Keratinocyte (primary cell): ENCODE data around the gene SKAP1. TPM values are rescaled to one million over a fixed set of nuclear protein-coding genes. Genes with fewer than 3 reads are reported as not detected.

Experiments used
- DNase-seq: peaks from one replicate; pipeline ENCODE4 v3.0.0-alpha.2; 2011; ENCODE audit warnings: low read depth, missing footprints, low spot score
- FAIRE-seq: peaks from 2 replicates; lab custom pipeline; 2011; peaks lifted over from hg19 to GRCh38; lab: Jason Lieb, UNC
- H2AFZ ChIP-seq: 2 replicates; pipeline ENCODE4 v1.6.0; 2012; ENCODE audit warnings: low read length, control low read depth, inconsistent platforms; ENCODE audit not compliant: control insufficient read depth
- H3K27ac ChIP-seq: 2 replicates; pipeline ENCODE4 v1.5.1; 2011; ENCODE audit warnings: low read length; ENCODE audit not compliant: control insufficient read depth, insufficient read depth
- H3K27me3 ChIP-seq: 3 replicates; pipeline ENCODE4 v1.6.0; 2011; ENCODE audit warnings: low read length; ENCODE audit not compliant: control insufficient read depth, insufficient read depth; ENCODE audit errors: extremely low read depth
- H3K36me3 ChIP-seq, 2 experiments: 2 replicates in 1 of 2; 3 replicates in 1 of 2; pipeline ENCODE4 v1.5.1; 2011; ENCODE audit warnings: low read length in 2 of 2, mild to moderate bottlenecking in 1 of 2; ENCODE audit not compliant: control insufficient read depth in 2 of 2, insufficient read depth in 2 of 2; ENCODE audit errors: extremely low read depth in 1 of 2
- H3K4me1 ChIP-seq: 3 replicates; pipeline ENCODE4 v1.5.1; 2011; ENCODE audit warnings: low read length; ENCODE audit not compliant: control insufficient read depth, insufficient read depth; ENCODE audit errors: extremely low read depth
- H3K4me2 ChIP-seq: 3 replicates; pipeline ENCODE4 v1.6.0; 2011; ENCODE audit warnings: low read depth, low read length; ENCODE audit not compliant: control insufficient read depth, insufficient read depth; ENCODE audit errors: extremely low read depth
- H3K4me3 ChIP-seq, 3 experiments: fragments of 200-600 bp in 1 of 3; sonication (generic) in 1 of 3; 2 replicates in 2 of 3; 3 replicates in 1 of 3; pipeline ENCODE4 v1.5.1; 2011 to 2016; ENCODE audit warnings: low read length in 3 of 3, mild to moderate bottlenecking in 3 of 3, control low read depth in 2 of 3, inconsistent platforms in 1 of 3, low read depth in 1 of 3, mixed read lengths in 1 of 3, mixed run types in 1 of 3, moderate library complexity in 1 of 3; ENCODE audit not compliant: control insufficient read depth in 2 of 3, insufficient read depth in 2 of 3; ENCODE audit errors: extremely low read depth in 1 of 3
- H3K79me2 ChIP-seq: 2 replicates; pipeline ENCODE4 v1.6.0; 2012; ENCODE audit warnings: low read length; ENCODE audit not compliant: control insufficient read depth, insufficient read depth
- H3K9ac ChIP-seq: 3 replicates; pipeline ENCODE4 v1.6.0; 2011; ENCODE audit warnings: low read length; ENCODE audit not compliant: control insufficient read depth, insufficient read depth; ENCODE audit errors: extremely low read depth
- H3K9me1 ChIP-seq: 3 replicates; pipeline ENCODE4 v1.6.0; 2011; ENCODE audit warnings: low read length; ENCODE audit not compliant: control insufficient read depth, insufficient read depth; ENCODE audit errors: extremely low read depth
- H3K9me3 ChIP-seq: 2 replicates; pipeline ENCODE4 v1.5.1; 2012; ENCODE audit warnings: low read depth, low read length; ENCODE audit not compliant: control insufficient read depth
- H4K20me1 ChIP-seq: 3 replicates; pipeline ENCODE4 v1.6.0; 2011; ENCODE audit warnings: low read length; ENCODE audit not compliant: control insufficient read depth, insufficient read depth; ENCODE audit errors: extremely low read depth
- EZH2 ChIP-seq: IDR thresholded peaks from one replicate; pipeline ENCODE4 v1.6.1; 2012; ENCODE audit warnings: inconsistent platforms, mild to moderate bottlenecking, low read length, moderate library complexity
- dilution Hi-C: fragments of 300-500 bp; cut with MboI; formaldehyde crosslinking; loops from one replicate; pipeline ENCODE4 v1.7.0; 2020; ENCODE audit warnings: low sequenced_read_pairs; ENCODE audit not compliant: extremely low pct_ligation_motif_present
- polyA plus RNA-seq, 5 experiments: library from polyadenylated mRNA; depleted of rRNA in 3 of 5; stranded (reverse) in 3 of 5; stranded (forward) in 1 of 5; unstranded in 1 of 5; fragments of >200 nt; gene quantifications; 1 replicate in 1 of 5; 2 replicates in 3 of 5; 3 replicates in 1 of 5; pipeline versions ENCODE4 v1.2.1 to v1.2.3, GENCODE V29; 2011 to 2012; ENCODE audit warnings: missing spikeins in 2 of 5, low read depth in 1 of 5, low replicate concordance in 1 of 5
- TF ChIP-seq, protein P1 (sequence below), 3 experiments: IDR thresholded peaks in 1 of 3; conservative IDR thresholded peaks in 1 of 3; optimal IDR thresholded peaks in 1 of 3; 2 replicates in 2 of 3; 3 replicates in 1 of 3; pipeline versions ENCODE3 to v1.5.1; 2011; ENCODE audit warnings: low read length in 3 of 3, mild to moderate bottlenecking in 3 of 3, moderate library complexity in 2 of 3, control low read depth in 1 of 3, inconsistent platforms in 1 of 3; ENCODE audit not compliant: insufficient read depth in 2 of 3; ENCODE audit errors: extremely low read depth in 1 of 3

SKAP1 gene
- polyA plus RNA-seq, 1 donor (not counting 4 experiments of a cell fraction or from before 2014, with no cell fraction given): not detected

GRCh38 chr17:48442819-48443218 is 12.8 kb upstream of the SKAP1 start:
- dilution Hi-C loops: no loop called here
- no peak for DNase-seq

DNA sequence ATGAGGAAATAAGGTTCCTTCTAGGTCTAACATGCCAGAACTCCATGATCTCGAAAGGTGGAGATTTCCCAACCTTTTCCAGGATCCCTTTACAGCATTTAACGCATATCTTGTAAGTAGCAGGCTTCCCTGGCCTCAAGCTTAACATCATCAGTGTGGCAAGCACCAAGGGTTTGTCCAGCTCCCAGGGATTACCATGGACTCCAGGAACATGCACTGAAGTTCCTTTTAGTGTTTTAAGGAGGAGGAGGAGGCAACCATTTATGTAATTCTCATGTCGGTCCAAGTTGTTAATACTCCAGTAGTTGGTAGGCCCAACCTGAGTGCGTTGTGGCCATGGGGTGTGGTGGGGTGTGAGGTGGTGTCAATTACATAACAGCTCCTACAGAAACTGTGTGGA is 11.8 kb upstream of the SKAP1 start:
- DNase-seq (no peak), FAIRE-seq (no peak)
- H2AFZ ChIP-seq: no peak overlapping the region
- no peak overlapping the region for H3K4me3 ChIP-seq
- dilution Hi-C loops: no loop called here
- no peak overlapping the region for H3K27ac ChIP-seq
- no peaks in the 10 kb centered on the region for H4K20me1 ChIP-seq
- H3K9me1 ChIP-seq: no peaks in the 10 kb centered on the region
- H3K79me2 ChIP-seq: no peaks in the 10 kb centered on the region
- no peak overlapping the region for H3K9ac ChIP-seq
- TF ChIP-seq, protein P1, sequence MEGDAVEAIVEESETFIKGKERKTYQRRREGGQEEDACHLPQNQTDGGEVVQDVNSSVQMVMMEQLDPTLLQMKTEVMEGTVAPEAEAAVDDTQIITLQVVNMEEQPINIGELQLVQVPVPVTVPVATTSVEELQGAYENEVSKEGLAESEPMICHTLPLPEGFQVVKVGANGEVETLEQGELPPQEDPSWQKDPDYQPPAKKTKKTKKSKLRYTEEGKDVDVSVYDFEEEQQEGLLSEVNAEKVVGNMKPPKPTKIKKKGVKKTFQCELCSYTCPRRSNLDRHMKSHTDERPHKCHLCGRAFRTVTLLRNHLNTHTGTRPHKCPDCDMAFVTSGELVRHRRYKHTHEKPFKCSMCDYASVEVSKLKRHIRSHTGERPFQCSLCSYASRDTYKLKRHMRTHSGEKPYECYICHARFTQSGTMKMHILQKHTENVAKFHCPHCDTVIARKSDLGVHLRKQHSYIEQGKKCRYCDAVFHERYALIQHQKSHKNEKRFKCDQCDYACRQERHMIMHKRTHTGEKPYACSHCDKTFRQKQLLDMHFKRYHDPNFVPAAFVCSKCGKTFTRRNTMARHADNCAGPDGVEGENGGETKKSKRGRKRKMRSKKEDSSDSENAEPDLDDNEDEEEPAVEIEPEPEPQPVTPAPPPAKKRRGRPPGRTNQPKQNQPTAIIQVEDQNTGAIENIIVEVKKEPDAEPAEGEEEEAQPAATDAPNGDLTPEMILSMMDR (optimal IDR thresholded peaks at IDR 0.05 in 1 of 3, IDR thresholded peaks at IDR 0.05 in 1 of 3, conservative IDR thresholded peaks at IDR 0.05 in 1 of 3; ENCODE audit: extremely low read depth in 1 of 3, insufficient read depth in 2 of 3, low read length in 3 of 3): no peak
- TF ChIP-seq EZH2: no peak
- no peaks in the 10 kb centered on the region for H3K9me3 ChIP-seq
- H3K27me3 ChIP-seq: peaks cover 3% of the 10 kb centered on the region
- H3K36me3 ChIP-seq: no peaks in the 10 kb centered on the region
- H3K4me2 ChIP-seq: no peak overlapping the region
- H3K4me1 ChIP-seq: no peaks in the 10 kb centered on the region

More at GRCh38 chr17:48442819-48443218, 12.8 kb upstream of the SKAP1 start:
- Histone ChIP-seq H3K4me1 (no peaks in the 10 kb centered on the region), H3K79me2 (no peaks in the 10 kb centered on the region), H3K27ac (no peak overlapping the region), H4K20me1 (no peaks in the 10 kb centered on the region), H3K4me2 (no peak overlapping the region), H3K4me3 (no peak overlapping the region), H3K9me1 (no peaks in the 10 kb centered on the region), H3K9ac (no peak overlapping the region), H3K9me3 (no peaks in the 10 kb centered on the region), H2AFZ (no peak overlapping the region), H3K27me3 (peaks cover 1% of the 10 kb centered on the region), H3K36me3 (no peaks in the 10 kb centered on the region)
- no peak for TF ChIP-seq EZH2
- no peak for FAIRE-seq

DNA sequence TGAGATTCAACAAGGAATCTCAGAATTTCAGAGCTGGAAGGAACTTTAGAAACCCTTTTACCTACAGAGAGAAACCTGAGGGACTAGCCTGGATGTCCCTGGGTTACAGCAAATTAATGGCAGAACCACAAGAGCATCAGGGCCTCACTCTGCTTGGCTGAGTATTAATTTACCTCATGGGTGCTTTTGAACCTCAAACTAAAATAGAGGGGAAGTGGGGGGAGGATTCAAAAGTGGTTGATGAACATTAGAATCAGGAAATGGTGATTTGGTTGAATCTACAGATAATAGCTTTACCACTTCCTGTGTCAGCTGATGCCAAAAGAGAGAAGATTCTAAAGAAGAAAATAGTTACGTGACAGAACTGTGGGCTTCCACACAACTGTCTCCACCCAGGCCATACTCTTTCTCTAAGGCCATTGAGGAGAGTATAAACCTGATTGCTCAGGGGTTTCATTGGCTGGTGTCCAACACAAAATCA is 11.3 kb upstream of the SKAP1 start:
- DNase-seq: no peak
- Histone ChIP-seq H2AFZ (no peak overlapping the region), H3K36me3 (no peaks in the 10 kb centered on the region), H3K27ac (no peak overlapping the region), H3K9ac (no peak overlapping the region), H3K9me3 (no peaks in the 10 kb centered on the region), H3K4me3 (no peak overlapping the region), H4K20me1 (no peaks in the 10 kb centered on the region), H3K27me3 (peaks cover 8% of the 10 kb centered on the region), H3K4me2 (no peak overlapping the region), H3K4me1 (no peaks in the 10 kb centered on the region), H3K79me2 (no peaks in the 10 kb centered on the region), H3K9me1 (no peaks in the 10 kb centered on the region)
- dilution Hi-C loops: no loop called here
- no peak for FAIRE-seq
- TF ChIP-seq EZH2: no peak
- TF ChIP-seq, protein P1 (optimal IDR thresholded peaks at IDR 0.05 in 1 of 3, IDR thresholded peaks at IDR 0.05 in 1 of 3, conservative IDR thresholded peaks at IDR 0.05 in 1 of 3; ENCODE audit: extremely low read depth in 1 of 3, insufficient read depth in 2 of 3, low read length in 3 of 3): no peak
